GM18519 (cell line): Measurements from ENCODE around the gene JMJD1C.

Source experiments
- ATAC-seq: cut with Tn5 transposase; IDR thresholded peaks from one replicate; pipeline ENCODE4 v1.9.1; 2021; ENCODE audit warnings: mild to moderate bottlenecking, moderate library complexity; ENCODE audit not compliant: unreplicated experiment, low FRiP score

JMJD1C gene

DNA sequence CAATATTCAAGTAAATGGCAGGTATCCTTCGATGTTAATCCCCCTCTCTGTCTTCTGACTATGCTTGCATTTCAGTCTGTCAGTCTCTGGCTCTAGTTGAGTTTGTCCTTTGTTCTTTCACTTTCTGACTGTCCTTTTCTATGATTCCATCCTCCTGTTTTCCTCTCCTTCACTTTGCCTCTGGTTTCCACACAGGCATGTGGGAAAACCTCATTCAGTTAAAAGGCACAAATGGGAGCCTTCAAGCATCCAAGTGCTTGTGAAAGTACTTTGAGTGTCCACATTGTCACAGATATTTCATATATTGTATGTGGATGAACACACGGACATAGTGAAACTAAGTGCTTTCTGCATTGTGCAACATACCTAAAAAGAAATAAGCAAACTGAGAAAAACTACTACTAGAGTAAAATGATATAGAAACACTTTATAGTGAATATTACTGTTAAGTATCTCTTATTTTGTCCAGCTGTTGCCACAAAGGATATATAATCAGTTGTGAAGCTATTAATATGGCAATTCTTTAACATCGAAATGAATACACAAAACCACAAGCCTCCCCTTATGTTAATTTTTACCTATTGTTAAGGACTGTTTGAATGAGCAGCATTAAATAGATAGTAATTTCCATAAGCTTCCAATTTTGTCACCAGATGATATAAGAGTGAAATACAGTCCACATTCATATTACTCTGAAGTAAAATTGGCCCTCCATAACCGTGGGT, 260.9 kb downstream of the JMJD1C start:
- no peak for ATAC-seq

DNA sequence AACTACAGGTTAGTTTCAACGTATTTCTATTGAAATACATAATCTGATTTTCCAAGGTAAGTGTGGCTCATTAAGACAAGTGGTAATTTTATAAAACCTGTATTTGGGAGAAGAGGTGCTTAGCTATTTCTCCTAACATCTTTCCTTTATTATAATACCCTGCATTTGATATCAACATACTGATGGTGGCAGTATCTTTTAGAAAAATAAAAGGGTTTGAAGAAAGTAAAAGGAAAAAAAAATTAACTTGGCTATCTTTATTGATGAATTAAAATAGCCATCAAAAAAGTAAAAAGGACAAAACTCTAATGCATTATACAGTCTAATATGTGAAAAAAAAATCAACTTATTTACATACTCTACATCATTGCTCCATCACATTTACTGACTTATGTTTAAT, 264.7 kb downstream of the JMJD1C start:
- no peak for ATAC-seq

DNA sequence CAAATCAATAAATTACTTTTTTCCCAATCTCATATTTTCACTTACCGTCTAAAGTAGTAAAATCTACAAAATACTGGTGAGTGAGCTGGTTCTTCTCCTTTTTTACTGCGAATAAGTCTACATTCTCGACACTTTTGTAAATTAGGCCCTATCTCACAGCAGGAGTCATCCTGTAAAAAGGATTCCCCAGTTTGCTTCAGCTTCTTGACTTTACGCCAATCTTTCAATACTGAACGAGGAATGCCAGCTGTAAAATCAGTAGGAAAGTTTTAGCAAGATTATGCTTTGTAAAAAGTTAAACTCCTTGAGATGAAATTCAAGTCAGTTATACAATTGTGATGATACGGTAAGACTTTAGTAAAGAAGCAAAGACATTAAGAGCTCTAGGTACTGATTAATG, 265.3 kb downstream of the JMJD1C start:
- ATAC-seq = no peak

DNA sequence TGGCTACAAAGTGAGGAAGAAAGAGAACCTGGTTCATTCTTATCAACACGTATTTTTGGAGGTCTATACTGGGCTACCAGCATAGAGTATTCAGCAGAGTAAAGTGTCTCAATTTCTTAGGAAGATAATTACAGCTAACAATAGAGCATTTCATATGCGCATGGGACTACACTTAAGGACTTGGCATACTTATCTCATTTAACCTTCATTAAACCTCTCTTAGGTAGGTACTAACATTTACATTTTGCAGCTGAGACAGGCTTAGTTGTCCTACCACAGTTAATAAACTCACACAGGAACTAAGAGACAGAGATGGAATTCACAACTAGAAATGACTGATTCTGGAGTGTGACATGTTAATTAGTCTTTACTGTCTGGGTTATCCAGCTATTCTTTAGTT, 266.1 kb downstream of the JMJD1C start:
- ATAC-seq = no peak

DNA sequence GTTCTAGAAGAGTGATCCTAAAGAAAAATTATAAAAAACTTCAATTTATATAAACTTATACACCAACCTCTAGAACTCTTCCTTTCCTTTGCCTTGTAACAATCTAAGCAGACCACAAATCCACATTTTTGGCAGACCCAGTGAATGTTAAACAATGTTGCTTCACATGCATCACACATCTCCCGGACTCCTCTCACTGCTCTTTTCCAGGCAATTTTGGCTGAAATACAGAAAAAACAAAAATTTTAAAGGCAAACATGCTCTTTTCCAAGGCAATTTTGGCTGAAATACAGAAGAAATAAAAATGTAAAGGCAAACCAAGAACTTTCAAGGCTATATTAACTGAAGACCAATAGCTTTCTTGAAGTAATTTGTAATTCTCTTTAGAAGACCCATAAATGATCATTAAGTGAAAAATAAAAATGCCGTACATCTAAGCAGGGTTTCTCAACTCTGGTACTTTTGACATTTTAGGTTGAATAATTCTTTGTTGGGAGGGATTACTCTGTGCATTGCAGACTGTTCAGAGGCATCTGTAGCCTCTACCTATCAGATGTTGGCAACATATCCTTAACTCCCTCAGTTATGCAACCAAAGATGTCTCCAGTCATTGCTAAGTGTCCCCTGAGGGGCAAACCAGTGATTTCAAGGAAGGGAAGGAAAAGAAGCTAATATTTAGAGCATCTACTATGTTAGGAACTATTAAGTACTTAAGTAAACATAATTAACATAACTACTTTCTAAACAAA, 268.3 kb downstream of the JMJD1C start:
- no peak for ATAC-seq

DNA sequence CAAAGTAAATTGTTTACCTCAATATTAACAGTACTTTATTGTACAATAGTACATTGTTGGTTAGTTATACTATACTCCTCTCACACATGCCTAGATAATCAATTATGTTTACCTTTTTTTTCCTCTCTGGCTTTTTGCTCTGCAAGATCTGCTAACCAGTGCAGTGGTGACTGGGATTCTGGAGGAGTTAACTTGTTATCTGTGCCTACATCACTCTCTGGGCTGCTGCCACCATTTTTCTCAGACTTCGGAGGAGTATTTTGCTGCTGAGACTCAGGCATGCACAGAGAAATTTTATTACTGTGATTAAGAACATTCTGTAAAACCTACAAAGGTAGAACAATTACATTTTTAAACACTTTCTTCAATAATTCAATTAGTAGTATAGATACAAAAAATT, 273.0 kb downstream of the JMJD1C start:
- ATAC-seq = no peak

DNA sequence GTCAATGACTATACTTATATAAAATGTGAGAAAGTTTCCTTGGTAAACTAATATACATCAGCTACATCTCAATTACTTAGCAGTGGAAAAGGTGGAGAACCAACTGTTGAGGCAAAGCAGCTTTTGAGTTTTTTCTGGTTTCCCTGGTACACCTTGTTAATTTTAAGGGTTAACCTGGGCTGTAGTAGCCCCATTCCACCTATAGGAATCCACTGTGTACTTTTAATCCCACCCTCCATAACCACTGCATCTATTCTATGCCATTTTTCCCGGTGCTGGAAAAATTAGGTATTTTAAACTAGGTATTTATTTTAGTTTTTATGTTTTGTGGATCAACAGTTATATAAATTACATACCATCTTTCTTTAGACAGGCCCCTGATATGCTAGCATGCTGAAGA, 290.2 kb downstream of the JMJD1C start:
- no peak for ATAC-seq

DNA sequence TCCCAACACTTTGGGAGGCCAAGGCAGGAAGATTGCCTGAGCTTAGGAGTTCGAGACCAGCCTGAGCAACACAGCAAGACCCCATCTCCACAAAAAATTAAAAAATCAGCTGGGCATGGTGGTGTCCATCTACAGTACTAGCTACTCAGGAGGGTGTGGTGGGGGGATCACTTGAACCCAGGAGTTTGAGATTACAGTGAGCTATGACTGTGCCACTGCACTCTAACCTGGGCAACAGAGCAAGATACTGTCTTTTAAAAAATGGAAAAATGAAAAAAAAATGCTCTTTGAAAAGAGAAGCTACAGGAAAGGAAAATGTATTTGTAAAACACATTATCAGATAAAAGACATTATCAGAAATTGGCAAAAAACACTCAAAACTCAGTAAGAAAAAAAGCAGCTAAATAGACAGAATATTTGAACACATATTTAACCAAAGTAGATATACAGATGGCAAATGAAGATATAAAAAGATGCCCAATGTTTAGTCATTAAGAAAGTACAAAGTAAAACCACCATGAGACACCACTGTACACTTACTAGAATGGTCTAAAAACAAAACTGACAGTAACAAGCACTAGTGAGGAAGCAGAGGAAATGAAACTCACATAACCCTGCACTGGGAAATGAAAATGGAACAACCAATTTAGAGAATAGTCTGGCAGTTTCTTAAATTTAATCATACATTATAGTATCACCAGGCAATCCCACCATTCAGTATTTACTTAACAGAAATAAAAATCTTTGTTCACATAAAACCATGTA, 292.1 kb downstream of the JMJD1C start:
- ATAC-seq = peak; percentile 99

DNA sequence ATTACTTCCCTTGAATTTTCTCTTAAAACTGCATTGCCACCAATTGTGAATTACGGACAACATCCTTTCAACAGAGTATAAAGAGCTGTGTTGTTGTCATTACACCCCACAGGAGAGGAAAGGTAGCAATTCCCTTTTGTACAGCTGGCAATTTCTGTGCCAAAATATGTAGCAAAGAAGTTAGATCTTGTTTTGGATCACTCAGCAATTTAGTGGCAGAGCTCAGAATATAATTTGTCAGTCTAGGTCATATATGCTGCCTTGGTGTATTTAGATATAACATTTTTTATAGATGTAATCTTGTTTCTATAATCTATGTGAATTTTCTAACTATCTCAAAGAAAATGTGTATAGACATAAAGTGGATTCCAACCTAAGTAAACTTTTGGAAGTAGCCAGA, 293.9 kb downstream of the JMJD1C start:
- no peak for ATAC-seq

DNA sequence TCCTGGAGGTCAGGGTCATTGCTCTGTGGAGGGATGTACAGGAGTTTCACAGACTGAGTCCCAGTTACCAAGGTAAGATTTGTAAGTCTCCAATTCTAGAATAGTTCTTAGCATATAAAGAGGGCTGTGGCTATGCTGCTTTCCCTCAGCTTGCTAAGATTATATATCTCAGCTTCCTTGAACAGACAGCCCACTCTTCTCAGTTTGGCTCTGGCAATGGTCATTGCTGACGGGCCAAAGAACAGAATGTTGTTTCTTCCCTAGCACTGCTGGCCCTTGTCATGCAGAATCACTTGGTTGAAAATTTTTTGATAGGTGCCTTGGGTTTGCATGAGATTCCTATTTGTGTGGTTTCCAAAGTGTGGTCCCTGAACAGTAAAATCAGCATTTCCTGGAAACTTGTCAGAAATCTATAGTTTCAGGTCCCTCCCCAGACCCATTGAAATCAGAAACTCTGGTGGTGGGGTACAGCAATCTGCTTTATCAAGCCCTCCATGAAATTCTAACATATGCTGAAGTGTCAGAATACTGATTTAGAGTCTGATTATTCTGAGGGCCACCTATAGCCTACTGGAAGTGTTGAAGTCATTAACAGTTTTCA, 294.4 kb downstream of the JMJD1C start:
- ATAC-seq = no peak

DNA sequence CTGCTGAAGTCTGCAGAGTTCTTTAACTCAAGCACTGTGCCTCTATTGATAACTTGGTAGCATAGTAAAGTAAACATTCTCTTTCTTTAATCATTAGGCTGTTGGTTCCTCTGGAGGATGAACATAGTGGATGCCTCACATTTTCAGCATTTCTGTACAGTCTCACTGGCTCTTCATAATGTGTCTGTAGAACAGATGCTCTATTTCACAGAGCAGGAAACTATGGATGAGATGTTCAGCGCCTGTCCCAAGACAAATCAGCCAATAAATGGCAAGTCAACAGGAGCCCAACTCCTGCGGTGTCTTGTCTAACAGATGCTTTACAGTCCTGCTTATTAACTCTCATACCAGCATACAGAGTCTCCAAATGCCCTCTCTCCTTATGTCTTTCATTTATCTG, 296.2 kb downstream of the JMJD1C start:
- no peak for ATAC-seq

DNA sequence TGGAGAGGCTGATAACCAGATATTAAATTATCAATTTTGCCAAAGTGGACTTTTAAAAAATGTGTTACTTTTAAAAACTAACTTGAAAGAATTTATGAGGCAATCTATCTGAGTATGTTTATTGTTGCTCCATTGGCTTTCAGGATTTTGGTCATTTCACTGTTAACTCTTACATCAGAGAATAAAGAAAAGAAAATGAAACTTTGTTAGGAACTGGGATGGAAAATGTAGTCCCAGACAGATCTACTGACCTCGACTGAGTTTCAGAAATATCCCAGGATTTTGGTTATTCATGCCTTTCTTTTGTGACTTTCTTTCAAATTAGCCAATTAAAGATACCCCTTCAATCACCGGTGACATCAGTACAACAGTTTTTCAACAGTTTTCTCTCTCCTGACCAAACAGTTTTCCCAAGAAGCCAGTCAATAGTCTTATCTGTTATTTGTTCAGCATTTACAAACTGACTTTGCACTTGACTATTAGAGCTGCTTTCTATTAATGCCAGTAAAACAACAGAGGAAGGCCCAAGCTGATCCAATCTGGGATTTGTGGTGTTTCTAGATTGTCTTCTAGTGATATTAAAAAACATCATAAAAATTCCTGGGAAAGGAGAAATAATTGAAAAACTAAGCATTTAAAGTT, 296.8 kb downstream of the JMJD1C start:
- no peak for ATAC-seq

DNA sequence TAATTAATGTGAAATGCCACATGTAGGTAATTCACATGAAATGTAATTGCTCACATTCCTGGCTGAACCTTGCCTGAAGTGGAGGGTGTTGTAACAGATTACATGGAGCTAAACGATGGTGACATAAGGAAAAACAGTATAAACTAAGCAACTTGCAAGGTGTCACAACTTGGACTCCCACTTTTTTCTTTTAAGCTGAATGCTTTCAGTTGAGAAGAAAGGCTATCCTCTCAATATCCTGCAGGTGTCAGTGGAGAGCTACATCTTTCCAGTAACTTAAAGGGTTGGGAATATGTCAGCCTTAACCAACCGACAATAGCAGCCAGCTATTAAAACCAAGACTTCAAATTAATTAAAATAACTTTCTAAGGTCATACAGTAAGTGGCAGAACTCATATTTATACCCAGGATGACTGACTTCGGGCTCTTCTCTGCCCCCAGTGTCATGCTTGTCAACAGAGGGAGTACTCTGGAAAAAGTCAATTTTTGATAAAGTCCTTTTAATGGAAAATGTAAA, 299.0 kb downstream of the JMJD1C start:
- ATAC-seq = peak; percentile 62

DNA sequence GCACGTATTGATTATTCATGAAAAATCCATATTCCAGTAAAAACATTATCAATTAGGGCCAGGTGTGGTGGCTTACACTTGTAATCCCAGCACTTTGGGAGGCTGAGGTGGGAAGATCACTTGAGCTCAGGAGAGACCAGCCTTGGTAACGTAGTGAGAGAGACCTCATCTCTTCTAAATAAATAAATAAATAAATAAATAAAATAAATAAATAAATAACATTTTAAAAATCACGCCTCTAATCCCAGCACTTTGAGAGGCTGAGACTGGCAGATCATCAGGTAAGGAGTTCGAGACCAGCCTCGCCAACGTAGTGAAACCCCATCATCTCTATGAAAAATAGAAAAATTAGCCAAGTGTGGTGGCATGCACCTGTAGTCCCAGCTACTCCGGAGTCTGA, 300.5 kb downstream of the JMJD1C start:
- ATAC-seq = no peak

DNA sequence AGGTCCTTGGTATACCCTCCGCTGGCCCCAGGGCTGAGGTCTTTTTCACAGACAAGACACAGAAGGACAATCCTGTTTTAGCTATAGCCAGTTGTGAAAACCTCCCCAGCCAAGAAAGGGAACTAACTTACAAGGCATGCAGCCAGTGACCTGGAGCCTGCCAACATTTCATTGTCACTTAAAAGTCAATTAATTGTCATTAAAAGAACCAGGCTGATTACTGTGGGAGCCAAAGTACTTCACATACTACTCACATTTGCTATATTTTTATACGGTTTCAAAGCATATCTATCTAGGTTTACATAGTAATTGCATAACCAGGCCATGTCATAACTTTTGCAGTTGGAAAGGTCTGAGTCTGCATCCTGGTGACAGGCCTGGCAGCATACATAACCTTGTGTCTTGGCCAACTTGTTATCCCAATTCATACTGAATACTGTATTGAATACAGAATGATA, 301.6 kb downstream of the JMJD1C start:
- ATAC-seq = no peak

DNA sequence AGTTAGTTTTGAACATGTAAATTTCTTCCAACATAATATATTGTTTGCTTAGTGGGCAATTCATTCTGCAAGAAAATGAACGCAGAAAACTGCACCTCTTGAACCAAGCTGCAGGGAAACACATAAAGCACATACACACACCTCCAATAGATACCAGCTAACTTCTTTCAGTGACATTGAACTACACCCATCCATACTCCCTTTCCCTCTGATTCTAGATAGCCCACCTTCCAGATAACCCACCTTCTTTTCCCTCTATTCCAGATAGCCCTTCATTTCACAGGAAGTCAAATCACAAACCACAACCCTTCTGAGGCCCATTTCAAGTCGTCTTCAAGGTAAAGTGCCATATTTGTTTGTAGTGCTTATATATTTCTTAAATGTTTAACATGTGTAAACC, 304.2 kb downstream of the JMJD1C start:
- ATAC-seq = no peak

DNA sequence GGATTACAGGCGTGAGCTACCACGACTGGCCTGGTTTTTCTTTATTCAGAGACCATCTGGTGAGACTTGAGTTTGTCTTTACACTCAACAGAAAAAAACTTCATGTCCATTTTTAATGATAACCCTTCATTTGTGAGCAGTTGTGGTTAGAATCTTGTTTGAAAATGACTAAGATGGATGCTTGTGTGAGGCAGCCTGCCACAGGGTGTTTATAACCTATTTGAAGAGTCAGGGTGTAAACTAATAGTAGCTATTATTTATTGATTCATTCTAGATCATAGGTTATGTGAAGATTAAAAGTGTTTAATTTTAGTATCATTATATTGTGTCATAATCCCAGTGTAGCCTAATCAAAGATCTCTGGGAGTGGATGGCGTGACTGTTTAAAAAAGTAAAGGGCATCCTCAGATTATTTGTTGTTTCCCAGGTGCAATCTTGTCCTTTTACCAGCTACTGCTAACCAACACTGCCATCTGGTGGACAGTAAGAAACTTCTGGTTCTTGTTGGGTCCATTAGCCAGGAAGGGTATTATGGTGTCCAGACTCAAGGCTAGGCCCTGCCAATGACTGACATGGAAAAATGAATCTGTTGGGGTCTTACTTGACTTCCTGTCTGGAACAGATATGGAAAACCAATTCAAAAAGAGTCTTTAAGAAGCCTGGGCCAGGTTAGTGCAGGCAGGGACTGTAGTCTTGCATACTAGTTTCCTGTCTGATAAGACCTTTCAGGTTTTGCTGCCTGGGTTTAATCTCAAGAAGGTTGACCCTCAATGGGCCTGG, 307.7 kb downstream of the JMJD1C start:
- peak; percentile 55 for ATAC-seq

DNA sequence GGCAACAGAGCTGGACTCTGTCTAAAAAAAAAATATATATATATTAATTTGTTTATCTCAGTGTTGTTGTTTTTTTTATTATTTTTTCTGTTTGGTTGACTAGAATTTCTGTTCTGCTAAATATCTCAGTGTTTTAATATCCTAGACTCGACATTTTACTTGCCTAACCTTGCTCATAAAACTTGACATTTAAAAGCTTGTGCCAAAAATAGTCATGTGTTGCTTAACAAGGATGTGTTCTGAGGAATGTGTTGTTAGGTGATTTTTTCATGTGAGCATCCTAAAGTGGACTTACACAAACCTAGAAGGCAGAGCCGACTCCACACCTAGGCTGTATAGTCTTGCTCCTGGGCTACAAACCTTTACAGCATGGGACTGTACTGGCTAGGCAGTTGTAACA, 309.5 kb downstream of the JMJD1C start:
- no peak for ATAC-seq

DNA sequence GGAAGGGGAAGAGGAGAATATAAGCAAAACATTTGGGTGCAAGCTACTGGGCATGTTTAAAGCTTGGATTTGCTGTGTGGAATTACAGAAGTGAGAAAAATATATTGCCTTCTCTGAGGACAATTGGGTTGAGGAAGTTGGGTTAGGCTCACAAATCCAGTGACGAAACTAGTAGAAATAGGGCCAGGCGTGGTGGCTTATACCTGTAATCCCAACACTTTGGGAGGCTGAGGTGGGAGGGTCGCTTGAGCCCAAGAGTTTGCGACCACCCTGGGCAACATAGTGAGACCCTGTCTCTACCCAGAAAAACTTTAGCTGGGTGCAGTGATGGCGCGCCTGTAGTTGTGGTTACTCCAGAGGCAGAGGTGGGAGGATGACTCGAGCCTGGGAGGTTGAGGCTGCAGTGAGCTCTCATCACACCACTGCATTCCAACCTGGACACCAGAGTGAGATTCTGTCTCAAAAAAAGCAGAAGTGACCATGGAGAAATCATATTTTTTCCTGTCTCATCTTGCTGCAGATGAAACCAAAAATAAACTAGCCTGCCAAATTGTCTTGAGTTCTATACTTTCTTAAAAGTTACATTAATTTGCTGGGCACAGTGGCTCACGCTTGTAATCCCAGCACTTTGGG, 310.3 kb downstream of the JMJD1C start:
- ATAC-seq = no peak
